ENCODE measurements around the gene FAM185A. TPM values are rescaled to one million over a fixed set of nuclear protein-coding genes. Genes with fewer than 3 reads are reported as not detected.
"Not testable (repeated sequence)": the region's sequence is repeated elsewhere in the genome, so short reads cannot be mapped to it uniquely, and the experiment has no call there.

The FAM185A gene
- total and polyA plus RNA-seq, 2 of the 4 experiments (the other 2 are of a cell fraction), result 3.6 to 4.3 TPM

GRCh38 chr7:102776217-102776616 lies 27.4 kb downstream of the FAM185A start:
- H3K14ac ChIP-seq (replicated peaks; ENCODE audit: low read depth, low read length); POLR2A ChIA-PET (ENCODE audit: unreplicated experiment); H3K56ac ChIP-seq (ENCODE audit: extremely low read depth, insufficient read depth, low read length); BruUV-seq (replicated peaks); H3K18ac ChIP-seq (ENCODE audit: low read depth, low read length); H2AK9ac ChIP-seq (replicated peaks; ENCODE audit: low read depth, low read length, poor library complexity); H2BK20ac ChIP-seq (ENCODE audit: low read depth, low read length); H4K20me1 ChIP-seq (ENCODE audit: insufficient read depth, low read length); H3K4me3 ChIP-seq (ENCODE audit: insufficient read depth, low read depth, low read length); H3K9me3 ChIP-seq (ENCODE audit: control insufficient read depth, insufficient read depth, low read length); H3K27me3 ChIP-seq (ENCODE audit: control insufficient read depth, insufficient read depth, low read length); H4K8ac ChIP-seq (ENCODE audit: low read depth in 2 of 2, low read length in 2 of 2); H3K27ac ChIP-seq (ENCODE audit: insufficient read depth, low read length); H4K5ac ChIP-seq (ENCODE audit: low read depth, low read length); H2BK120ac ChIP-seq (ENCODE audit: low read depth, low read length); H3K9ac ChIP-seq (ENCODE audit: low read depth, low read length); H2AFZ ChIP-seq (replicated peaks; ENCODE audit: low read length, poor library complexity); H3K36me3 ChIP-seq (ENCODE audit: control insufficient read depth, insufficient read depth, low read length); H2BK5ac ChIP-seq (ENCODE audit: low read depth, low read length, poor library complexity, severe bottlenecking); DNase-seq; H3K4me2 ChIP-seq (ENCODE audit: low read depth, low read length); H4K91ac ChIP-seq (ENCODE audit: insufficient read depth, low read depth, low read length); H2BK15ac ChIP-seq (ENCODE audit: low read depth, low read length); H3K79me1 ChIP-seq (ENCODE audit: low read depth in 1 of 2, low read length in 2 of 2); ATAC-seq (ENCODE audit: low read depth); H3K4me1 ChIP-seq (ENCODE audit: control insufficient read depth, insufficient read depth, low read length); H3K4ac ChIP-seq (ENCODE audit: low read depth, low read length); intact Hi-C loops (cut with micrococcal nuclease); H3K9me1 ChIP-seq (ENCODE audit: insufficient read depth, low read length); H3K23ac ChIP-seq (ENCODE audit: low read depth, low read length); dilution Hi-C loops (cut with HindIII; ENCODE audit: low sequenced_read_pairs, unreplicated experiment); H2AK5ac ChIP-seq (ENCODE audit: low read depth, low read length); in situ Hi-C loops (cut with MboI; ENCODE audit: low sequenced_read_pairs): not testable (repeated sequence)
- CTCF ChIA-PET, result interaction anchor here (0.7 kb wide), 1 partner anchor 174 kb away, joined by 3 read pairs; no protein-coding TSS in a partner anchor

- H3K4me1 ChIP-seq (ENCODE audit: control insufficient read depth, insufficient read depth, low read length); H3K27ac ChIP-seq (ENCODE audit: insufficient read depth, low read length); H2BK15ac ChIP-seq (ENCODE audit: low read depth, low read length); H3K9ac ChIP-seq (ENCODE audit: low read depth, low read length); H2BK20ac ChIP-seq (ENCODE audit: low read depth, low read length); H3K14ac ChIP-seq (replicated peaks; ENCODE audit: low read depth, low read length); H4K20me1 ChIP-seq (ENCODE audit: insufficient read depth, low read length); H3K9me1 ChIP-seq (ENCODE audit: insufficient read depth, low read length); H3K4me2 ChIP-seq (ENCODE audit: low read depth, low read length); H4K8ac ChIP-seq (ENCODE audit: low read depth in 2 of 2, low read length in 2 of 2); dilution Hi-C loops (cut with HindIII; ENCODE audit: low sequenced_read_pairs, unreplicated experiment); H2AFZ ChIP-seq (replicated peaks; ENCODE audit: low read length, poor library complexity); H3K18ac ChIP-seq (ENCODE audit: low read depth, low read length); intact Hi-C loops (cut with micrococcal nuclease); H2AK5ac ChIP-seq (ENCODE audit: low read depth, low read length); BruUV-seq (replicated peaks); H3K4ac ChIP-seq (ENCODE audit: low read depth, low read length); H3K23ac ChIP-seq (ENCODE audit: low read depth, low read length); in situ Hi-C loops (cut with MboI; ENCODE audit: low sequenced_read_pairs); H3K56ac ChIP-seq (ENCODE audit: extremely low read depth, insufficient read depth, low read length); H3K27me3 ChIP-seq (ENCODE audit: control insufficient read depth, insufficient read depth, low read length); H3K36me3 ChIP-seq (ENCODE audit: control insufficient read depth, insufficient read depth, low read length); H3K4me3 ChIP-seq (ENCODE audit: insufficient read depth, low read depth, low read length); H4K91ac ChIP-seq (ENCODE audit: insufficient read depth, low read depth, low read length); DNase-seq; H2BK5ac ChIP-seq (ENCODE audit: low read depth, low read length, poor library complexity, severe bottlenecking); CTCF ChIA-PET; H2BK120ac ChIP-seq (ENCODE audit: low read depth, low read length); H2AK9ac ChIP-seq (replicated peaks; ENCODE audit: low read depth, low read length, poor library complexity); H3K79me1 ChIP-seq (ENCODE audit: low read depth in 1 of 2, low read length in 2 of 2); ATAC-seq (ENCODE audit: low read depth); H4K5ac ChIP-seq (ENCODE audit: low read depth, low read length); POLR2A ChIA-PET (ENCODE audit: unreplicated experiment); H3K9me3 ChIP-seq (ENCODE audit: control insufficient read depth, insufficient read depth, low read length): not testable (repeated sequence)
- no CpG with 5 or more reads among the region's 3 CpGs for WGBS, 2 experiments (ENCODE audit: extremely low coverage in 2 of 2, insufficient read length in 1 of 2)
Measured at GRCh38 chr7:102778663-102779062, 29.9 kb downstream of the FAM185A start.
